Retinal pigment epithelial cell (primary cell): ENCODE measurements around the gene FBLN7.

Experiments
- DNase-seq: peaks from one replicate; pipeline ENCODE4 v3.0.0-alpha.2; 2010; ENCODE audit warnings: low read depth
- H3K4me3 ChIP-seq: 2 replicates; pipeline ENCODE4 v1.5.1; 2011; ENCODE audit warnings: mild to moderate bottlenecking, low read length, control low read depth, moderate library complexity
- TF ChIP-seq, protein P1 (sequence below): conservative IDR thresholded peaks from 2 replicates; pipeline ENCODE4 v1.5.1; 2011; ENCODE audit warnings: low read depth, low read length, control low read depth, inconsistent platforms

The FBLN7 gene

DNA sequence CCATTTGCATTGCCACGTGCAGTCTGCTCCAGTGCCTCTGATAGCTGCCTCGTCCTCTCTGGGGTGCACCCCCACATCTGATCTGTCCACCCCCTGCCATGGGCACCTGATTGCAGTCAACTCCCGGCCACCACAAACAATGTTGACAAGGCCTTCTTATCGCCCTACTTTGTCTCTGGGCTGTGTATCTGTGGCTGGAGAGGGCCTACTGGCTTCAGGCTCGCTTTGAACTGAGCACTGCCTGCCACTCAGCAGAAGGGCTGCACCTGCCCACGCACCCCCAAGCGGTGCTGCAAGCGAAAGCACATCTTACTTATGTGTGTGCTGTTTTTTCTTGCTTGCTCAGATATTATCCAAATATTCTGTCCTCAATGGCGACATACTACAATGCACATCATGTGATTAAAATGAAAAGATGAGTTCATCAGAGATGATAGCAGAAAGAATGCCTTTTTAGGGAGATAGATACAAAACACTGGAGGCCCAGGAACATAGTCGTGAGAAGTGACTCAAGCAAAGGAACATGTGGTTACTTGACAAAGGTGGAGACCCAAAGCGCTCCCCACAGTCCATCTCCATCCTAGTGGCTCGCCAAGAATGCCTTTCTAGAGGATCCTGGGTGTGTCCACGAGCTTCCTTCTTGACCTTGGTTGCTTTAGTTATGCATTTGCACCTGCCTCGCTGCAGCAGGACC is 28.8 kb downstream of the FBLN7 start:
- TF ChIP-seq, protein P1, sequence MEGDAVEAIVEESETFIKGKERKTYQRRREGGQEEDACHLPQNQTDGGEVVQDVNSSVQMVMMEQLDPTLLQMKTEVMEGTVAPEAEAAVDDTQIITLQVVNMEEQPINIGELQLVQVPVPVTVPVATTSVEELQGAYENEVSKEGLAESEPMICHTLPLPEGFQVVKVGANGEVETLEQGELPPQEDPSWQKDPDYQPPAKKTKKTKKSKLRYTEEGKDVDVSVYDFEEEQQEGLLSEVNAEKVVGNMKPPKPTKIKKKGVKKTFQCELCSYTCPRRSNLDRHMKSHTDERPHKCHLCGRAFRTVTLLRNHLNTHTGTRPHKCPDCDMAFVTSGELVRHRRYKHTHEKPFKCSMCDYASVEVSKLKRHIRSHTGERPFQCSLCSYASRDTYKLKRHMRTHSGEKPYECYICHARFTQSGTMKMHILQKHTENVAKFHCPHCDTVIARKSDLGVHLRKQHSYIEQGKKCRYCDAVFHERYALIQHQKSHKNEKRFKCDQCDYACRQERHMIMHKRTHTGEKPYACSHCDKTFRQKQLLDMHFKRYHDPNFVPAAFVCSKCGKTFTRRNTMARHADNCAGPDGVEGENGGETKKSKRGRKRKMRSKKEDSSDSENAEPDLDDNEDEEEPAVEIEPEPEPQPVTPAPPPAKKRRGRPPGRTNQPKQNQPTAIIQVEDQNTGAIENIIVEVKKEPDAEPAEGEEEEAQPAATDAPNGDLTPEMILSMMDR = no peak
- DNase-seq = no peak
- no peak overlapping the region for H3K4me3 ChIP-seq

GRCh38 chr2:112168422-112169124 is 30.4 kb downstream of the FBLN7 start:
- H3K4me3 ChIP-seq = no peak overlapping the region
- DNase-seq = no peak
- TF ChIP-seq, protein P1 = no peak

DNA sequence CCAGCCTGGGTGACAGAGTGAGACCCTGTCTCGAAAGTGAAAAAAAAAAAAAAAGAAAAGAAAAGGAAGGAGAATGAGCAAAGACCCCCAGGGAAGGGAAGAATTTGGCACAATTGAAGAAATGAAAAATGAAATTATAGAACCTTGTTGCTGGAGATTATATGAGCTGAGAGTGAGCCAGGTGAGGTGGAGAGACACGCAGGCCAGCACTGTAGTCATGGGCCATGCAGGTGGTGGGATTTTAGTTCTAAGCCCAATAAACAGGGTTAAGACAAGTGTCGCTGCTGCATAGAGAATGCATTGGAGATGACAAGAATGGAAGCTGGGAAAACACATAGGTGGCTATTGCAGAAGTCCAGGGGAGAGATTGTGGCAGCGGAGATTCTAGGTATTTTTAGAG is 32.3 kb downstream of the FBLN7 start:
- TF ChIP-seq, protein P1 = no peak
- H3K4me3 ChIP-seq = no peak overlapping the region
- no peak for DNase-seq

DNA sequence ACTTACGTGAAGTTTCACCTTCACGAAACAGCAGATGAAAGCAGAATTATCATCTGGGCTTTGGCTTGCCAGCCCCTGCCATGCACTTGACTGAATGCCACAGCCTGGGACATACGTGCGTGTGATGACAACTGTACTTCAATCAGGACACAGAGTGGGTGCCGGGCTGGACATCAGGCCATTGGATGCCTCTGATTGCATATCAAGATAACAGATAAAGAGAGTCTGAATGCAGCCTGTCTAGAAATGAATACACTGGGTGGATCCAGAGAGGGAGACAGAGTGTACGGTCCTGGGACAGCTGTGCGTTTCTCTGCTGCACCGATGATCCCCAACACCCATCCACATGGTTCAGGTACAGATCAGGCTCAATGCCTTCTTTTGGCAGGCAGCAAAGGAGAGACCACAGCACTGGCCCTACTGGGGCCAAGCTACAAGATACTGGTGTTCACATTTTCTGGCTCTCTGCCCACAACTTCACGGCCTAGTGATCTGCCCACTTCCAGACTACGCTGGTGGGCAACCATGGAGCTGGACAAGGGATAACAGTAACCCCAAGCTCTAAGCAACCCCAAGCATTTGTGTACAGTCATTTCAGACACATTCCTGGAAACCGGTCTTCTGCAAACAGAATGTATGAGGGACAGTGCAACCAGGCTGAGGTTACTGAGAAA is 35.6 kb downstream of the FBLN7 start:
- DNase-seq = no peak
- no peak overlapping the region for H3K4me3 ChIP-seq
- TF ChIP-seq, protein P1 = no peak

- no peak for DNase-seq
Measured at GRCh38 chr2:112174383-112174782, 36.2 kb downstream of the FBLN7 start.

DNA sequence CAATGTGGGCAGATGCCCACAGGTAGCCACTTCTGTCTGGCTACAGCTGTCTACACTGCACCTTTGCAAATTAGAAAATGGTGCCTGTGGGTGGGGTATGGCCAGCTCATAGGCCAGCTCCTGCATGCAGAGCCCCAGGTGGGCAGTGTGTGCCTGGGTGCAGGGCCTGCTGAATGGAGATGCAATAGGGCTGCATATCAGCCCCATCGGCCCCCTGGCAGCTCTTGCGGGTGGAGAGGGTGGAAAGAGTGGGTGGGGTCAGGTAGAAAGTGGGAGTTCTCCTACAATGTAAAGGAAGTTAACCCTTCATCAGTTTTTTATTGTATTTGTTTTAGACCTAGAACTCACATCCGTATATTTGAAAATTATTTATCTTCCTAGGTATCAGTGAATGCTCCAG is 37.1 kb downstream of the FBLN7 start:
- TF ChIP-seq, protein P1 = no peak
- no peak for DNase-seq
- H3K4me3 ChIP-seq = no peak overlapping the region

More at GRCh38 chr2:112174383-112174782, 36.2 kb downstream of the FBLN7 start:
- TF ChIP-seq, protein P1 = no peak
- no peak overlapping the region for H3K4me3 ChIP-seq
